SKM-1 treated with dmso at 0.1 percent for 144 hours (cell line): ENCODE results near the gene MTCP1.
A peak's percentile ranks its signal among the peaks of the same experiment; 100 is the strongest.

Experiments used
- DNase-seq: peaks from one replicate; lab custom pipeline; 2025; ENCODE audit not compliant: unreplicated experiment; lab: John Stamatoyannopoulos, UW

The MTCP1 gene

DNA sequence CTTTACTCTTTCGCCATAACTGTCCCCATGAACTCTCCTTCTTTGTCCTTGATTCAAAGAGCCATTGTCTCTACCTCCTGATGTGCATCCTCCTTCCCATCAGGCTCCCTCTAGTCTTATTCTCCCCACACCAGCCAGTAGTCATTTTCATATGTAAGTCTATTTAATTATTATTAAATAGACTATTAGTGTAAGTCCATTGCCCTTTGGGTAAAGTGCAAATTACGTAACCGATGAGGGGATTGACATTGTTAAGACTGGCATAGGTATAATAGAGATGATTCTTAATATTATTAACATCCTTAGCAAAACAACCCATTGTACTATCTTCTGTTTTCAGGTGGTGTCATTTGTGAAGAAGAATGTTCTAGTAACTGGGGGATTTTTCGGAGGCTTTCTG, 16.7 kb downstream of the MTCP1 start:
- no peak for DNase-seq

DNA sequence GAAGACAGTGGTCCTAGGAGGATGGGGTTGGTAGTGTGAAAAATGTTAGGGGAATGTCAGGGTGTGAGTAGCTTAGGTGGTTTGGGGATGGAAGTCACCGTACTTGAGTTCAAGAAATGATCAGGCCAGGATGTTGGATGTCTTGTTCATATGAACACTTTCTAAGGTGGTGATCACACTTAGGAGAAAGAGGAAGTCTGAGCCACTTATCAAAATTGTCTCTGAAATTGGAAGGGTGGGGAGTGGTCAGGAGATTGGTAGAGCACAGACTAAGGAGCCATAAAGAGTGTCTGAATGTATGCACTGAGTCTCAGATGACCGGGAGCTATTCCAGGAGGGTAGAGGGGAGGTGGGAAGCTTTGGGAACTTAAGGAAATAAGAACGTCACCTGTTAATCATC, 17.3 kb downstream of the MTCP1 start:
- DNase-seq = no peak

DNA sequence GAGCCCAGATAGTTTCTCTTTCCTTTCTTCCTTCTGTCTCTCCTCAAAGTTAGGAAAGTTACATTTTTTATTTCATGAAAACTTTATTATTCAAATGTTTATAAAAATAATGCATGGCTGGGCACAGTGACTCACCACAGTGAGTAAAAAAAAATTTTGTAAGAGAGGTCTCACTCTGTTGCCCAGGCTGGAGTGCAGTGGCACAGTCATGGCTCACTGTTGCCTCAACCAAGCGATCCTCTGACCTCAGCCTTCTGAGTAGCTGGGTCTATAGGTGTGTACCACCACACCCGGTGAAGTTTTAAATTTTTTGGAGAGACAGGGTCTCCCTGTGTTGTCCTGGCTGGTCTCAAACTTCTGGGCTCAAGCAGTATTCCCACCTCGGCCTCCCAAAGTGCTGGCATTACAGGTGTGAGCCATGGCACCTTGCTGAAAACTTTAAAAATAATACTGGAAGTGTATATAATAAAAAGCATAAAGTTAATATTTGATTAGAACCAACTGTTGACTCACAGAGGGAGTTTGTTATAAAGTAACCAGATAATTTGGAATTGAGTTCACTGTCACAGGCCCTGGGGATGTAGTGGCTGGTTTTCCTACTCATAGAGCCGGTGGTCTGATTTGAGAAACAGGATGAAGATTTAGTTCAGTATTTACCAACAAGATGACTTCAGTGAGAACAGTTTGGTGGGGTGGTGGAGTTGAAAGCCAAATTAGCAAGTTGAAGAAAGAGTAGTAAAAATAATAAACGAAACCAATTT, 18.0 kb downstream of the MTCP1 start:
- no peak for DNase-seq

DNA sequence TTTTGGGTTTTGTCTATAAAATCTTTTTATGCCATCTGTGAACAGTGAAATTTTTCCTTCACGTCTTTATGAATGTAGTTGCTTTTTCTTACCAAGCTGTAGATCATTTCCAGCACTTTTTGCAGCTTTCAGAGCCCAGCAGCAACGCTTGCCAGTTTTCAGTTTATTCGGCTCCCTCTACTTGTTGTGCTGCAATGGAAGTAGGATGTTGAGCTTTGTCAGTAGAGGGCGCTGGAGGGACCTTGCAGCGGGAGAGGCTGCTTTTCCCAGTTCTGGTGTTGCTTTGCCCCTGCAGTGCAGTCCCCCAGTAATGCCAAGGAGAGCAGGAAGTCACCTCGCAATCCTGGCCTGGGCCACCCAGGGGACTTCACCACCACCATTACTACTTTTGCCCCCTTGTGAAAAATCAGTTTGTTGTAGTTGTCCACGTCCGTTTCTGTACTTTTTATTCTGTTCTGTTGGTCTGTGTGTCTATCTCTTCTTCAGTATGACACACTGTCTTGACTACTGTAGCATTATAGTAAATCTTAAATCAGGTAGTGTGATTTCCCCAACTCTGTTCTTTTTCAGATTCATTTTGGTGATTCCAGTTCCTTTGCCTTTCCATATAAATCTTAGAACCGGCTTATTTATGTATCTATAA, 21.8 kb downstream of the MTCP1 start:
- DNase-seq = peak; percentile 38

DNA sequence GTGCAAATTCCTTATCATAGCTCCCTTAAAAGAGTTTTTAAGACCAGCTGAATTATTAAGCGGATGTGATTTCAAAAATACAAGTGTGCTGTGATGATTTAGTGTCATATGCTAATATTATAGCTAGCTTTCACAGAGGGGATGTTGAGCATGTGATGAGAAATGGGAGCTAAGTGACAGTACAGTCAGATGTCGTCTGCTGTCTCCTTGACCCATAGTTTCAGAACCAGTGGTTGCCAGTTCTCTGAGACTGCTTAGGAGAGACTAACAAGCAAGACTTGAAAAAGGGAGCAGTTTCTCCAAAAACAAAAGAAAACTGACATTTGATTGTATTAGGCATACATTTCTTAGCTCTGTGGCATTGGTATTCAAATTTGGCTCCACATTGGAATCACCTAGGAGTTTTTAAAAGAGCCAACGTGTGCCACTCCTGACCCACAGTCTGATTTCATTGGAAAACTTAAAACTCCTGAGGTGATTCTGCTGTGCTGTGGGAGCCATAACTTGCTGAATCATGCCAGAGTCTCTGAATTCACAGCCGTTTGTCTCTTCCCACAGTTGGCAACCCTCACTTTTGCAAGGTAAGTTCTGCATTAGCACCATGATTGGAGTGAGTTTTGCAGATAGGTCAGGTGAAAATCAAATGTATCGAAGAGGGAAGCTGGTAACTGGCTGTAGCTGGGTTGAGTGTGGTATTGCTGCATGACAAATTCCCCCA, 24.0 kb downstream of the MTCP1 start:
- DNase-seq = no peak

DNA sequence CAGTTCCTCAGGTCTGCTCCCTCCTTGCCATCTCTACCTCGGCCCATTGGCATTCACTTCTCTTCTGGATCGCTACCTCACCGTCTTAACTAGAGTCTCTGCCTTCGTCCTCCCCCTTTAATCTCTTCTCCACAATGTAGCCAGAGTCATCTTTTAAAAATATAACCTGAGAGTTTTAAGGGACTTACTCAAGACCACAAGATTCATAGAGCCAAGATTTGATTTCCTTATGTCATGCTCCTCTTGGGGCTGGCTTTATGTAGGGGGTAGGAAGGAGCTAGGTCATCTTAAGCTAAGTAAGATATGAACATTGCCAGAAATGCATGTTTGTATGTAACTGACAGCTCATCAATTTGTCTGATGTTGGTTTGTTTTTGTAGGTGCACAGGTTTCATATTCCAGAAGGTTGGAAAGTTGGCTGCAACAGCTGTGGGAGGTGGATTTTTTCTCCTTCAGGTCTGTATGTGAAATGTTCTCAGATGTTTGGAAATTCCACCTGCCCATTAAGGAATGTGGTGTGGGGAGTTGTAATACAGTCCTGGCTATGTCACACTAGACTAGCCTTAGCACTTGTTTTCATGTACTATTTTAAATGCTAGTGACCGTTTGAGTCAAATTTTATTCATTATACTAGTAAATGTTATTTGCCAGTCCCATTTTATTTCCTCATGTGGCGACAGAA, 24.7 kb downstream of the MTCP1 start:
- no peak for DNase-seq

DNA sequence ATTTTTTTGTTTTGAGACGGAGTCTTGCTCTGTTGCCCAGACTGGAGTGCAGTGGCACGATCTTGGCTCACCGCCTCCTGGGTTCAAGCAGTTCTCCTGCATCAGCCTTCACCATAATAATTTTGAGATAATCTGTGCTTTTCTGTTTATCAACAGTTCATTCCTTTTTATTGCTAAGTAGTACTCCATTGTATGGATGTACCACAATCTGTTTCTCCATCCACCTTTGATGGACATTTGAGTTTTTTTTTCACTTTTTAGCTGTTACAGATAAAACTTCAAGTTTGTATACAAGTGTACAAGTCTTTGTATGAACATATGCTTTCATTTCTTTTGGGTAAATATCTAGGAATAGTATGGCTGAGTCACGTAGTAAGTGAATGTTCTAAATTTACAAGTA, 35.2 kb downstream of the MTCP1 start:
- DNase-seq = no peak

DNA sequence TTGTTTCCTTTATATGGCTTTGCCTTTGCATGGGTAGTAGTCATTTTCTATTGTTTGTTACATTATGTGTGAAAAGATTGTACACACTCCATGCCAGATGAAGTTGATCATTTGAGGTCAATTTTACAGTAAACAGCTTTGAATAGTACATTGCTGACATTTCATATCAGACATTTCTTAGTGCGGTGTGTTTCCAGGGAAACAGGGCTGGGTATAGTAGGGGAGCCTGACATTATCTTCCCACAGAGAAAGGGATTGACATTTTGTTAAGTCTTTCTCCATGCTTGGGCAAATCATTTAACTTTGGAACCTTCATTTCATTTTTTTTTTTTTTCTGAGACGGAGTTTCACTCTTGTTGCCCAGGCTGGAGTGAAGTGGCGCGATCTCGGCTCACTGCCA, 39.3 kb downstream of the MTCP1 start:
- no peak for DNase-seq

DNA sequence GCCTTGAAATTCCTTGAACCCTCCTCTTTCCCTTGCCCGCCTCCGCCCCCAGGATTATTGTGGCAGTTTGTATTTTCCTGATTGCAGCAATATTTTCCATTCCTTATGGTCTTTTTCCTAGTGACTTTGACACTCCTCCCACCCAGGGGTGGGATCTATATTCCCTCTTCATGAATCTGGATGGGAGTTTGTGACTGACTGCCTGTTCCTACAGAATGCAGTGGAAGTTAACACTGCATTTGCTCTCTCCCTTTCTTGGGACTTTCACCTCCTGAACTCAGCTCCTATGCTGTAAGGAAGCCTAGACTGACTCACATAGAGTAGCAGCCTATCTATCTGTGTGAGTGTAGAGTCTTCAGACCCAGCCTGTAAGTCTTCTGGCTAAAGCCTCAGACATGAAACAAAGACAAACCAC, 42.1 kb downstream of the MTCP1 start:
- DNase-seq = no peak

DNA sequence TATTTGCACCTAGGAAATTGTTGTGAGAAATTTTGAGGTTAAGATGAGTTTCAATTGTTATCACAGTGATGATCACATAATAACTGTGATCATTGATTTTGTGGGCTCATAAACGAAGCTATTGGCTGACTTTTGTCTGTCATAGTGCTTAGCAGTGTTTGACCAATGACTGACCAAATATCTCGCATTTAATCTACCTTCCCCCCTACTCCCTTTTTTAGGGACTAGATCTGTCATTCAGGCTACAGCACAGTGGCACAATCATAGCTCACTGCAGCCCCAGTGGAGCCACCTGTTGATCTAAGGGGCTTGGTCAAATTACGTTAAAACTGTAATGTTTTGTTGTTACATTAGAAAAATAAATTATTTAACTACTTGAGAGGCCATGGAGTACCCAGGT, 42.8 kb downstream of the MTCP1 start:
- DNase-seq = no peak

DNA sequence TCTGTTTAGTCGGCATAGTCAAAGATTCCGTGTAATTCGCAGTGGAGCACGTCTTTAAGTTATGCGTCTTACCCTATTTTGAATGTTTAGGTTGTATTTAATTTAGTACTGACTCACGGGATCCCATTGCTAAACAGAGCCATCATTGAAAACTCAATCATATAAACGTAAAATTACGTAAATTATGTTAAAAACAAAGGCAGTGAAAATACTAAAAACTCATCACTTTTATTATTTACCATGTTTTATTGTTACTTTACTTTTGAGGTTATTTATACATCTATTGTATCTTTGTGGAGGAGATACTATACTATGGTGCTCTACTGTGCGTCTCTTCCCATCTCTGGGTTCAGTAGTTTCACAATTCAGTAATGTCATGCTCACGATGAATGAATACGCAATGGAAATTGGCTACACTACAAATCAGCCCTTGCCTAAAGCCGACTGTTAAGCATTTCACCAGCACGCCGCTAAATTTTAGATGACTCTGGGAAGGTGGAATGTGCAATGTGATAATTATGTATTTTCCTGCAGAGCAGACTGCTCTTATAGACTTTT, 43.3 kb downstream of the MTCP1 start:
- peak; percentile 8 for DNase-seq

DNA sequence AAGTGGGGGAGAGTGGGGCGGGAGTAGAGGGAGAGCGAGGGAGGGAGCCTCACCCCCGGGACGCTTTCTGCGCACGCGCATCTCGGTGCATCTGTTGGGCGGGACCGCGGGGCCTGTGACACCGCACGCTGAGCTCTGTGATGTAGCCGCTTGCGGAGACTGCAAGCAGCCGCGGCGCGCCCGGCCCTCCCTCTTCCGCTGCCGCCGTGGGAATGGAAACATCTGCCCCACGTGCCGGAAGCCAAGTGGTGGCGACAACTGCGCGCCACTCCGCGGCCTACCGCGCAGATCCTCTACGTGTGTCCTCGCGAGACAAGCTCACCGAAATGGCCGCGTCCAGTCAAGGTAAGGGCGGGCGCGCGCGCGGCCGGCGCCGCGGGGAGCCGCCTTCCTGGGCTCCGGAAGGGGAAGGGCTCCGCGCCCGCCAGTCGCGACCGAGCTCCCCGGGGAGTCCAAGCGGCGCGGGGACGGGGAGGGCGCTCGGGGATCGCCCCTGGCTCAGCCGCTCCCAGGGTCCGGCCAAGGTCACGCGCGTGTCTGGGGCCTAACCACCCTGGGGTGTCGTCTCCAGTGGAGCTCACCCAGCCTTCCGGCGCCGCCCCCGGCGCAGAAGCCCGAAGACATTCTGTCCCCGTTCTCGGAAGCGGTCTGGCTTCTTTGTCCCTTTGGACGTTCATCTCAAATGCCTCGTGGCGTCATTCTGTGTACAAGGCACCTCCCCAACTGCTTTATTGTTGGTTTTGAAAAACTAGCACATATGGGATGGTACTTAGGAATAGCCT, 44.0 kb downstream of the MTCP1 start, which contains the start of gene FUNDC2:
Gene FUNDC2 (plus strand): TSS at position 118 of the 782 bp plus-strand sequence. CDS start 95 bp downstream, at position 213.
- peak; percentile 78 for DNase-seq

DNA sequence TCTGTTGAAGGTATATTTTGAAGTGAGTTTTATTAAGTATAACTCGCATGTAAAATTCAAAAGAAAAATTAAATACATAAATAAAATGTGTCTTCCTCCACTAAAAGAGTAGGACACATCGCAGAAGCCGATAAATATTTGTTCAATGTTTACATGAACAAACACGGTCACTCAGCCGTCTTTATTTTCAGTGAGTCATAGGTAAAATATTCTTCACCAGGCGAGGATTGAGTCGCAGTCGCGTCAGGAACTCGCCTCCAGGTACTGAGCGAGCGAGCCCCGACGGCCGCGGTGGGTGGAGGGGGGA, 44.6 kb downstream of the MTCP1 start:
- no peak for DNase-seq

DNA sequence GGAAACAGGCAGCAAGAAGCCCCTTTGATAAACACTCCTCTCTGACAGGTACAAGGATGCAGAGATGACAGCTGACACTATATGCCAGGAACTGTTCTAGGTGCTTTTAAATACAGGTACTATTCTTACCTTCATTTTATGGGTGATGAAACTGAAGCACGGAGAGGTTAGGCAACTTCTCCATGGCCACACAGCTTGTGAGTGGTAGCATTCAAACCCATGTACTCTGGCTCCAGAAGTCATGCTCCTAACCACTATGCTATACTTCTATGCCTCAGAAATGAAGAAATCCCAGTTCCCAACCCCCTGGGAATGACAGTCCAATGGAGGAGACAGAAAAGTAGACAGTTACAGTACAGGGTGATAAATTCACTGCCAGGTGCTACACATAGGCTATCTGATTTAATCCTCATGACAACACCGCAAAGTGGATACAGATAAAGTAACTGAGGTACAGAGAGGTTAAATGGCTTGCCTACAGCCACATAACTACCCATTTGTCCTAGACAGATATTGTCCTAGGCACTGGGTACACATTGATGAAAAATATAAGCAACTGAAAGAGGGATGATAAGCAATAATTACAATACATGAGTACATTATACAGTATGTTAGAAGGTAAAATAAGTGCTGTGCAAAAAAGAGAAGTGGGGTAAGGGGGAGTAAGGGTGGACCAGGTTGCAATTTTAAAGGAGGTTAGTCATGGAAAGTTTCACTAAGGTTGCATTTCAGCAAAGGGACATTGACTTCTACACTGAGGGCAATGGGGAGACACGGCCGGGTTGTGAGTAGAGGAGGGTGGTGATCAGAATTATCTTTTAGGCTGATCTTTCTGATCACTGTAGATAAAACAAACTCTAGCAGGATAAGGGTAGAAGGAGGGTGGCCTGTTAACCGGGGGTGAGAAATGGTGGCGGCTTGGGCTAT, 46.8 kb downstream of the MTCP1 start:
- DNase-seq = no peak

DNA sequence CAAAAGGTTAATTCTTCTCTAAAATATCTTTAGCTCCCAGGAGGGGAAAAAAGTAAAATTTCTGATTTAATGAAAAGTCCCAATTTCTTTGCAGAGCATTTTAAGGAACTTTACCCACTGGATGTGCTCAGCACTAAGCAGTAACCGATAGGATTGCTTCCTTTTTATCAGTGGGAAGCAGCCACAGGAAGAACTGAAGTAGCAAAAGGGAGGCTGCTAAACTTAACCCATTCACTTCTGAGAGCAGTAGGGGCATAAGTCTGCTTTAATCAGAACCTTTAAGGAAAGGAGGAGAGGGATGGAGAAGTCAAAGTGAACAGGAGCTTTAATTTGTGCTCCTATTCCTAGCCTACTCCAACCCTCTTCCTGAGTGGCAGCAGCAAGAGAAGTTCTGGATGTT, 48.4 kb downstream of the MTCP1 start, which contains the start of gene F8:
Gene F8 (minus strand): TSS at position 139 of the 400 bp plus-strand sequence. CDS start 171 bp downstream, outside the sequence.
- DNase-seq = no peak

DNA sequence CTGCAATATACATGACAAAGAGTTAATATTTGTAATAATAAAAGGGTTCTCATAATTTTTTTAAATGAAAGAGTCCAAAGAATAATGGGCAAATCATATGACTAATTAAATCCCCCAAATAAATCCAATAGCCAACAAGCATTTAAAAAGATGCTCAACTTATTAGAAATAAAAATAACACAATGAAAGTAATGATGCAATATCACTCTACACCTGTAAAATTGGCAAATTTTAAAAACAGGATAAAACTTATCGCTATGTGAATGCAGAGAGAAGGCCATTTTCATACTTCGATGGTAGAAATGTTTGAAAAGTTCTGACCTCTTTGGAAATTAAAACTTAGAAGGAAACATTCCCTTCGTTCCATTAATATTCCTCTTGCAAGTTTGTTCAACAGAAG, 50.3 kb downstream of the MTCP1 start:
- DNase-seq = no peak
